GM12878 (cell line): Measurements from ENCODE around the gene TTR. TPM values are rescaled to one million over a fixed set of nuclear protein-coding genes. Genes with fewer than 3 reads are reported as not detected.

ENCODE experiments used
- BCL3 ChIP-seq: IDR thresholded peaks from 2 replicates; pipeline ENCODE4 v1.6.1; 2011; ENCODE audit warnings: borderline replicate concordance, low read depth, mild to moderate bottlenecking, moderate library complexity, low read length; ENCODE audit not compliant: insufficient read depth, poor library complexity, severe bottlenecking
- CREB1 ChIP-seq: IDR thresholded peaks from 2 replicates; pipeline ENCODE4 v1.6.1; 2012; ENCODE audit warnings: low read depth, mild to moderate bottlenecking, inconsistent platforms
- HCFC1 ChIP-seq: fragments of 150-350 bp; IDR thresholded peaks from 2 replicates; pipeline ENCODE4 v1.6.1; 2014; ENCODE audit warnings: low read length
- HDAC2 ChIP-seq: fragments of 200-600 bp; sonication (generic); IDR thresholded peaks from 2 replicates; pipeline ENCODE4 v1.6.1; 2017
- IKZF2 ChIP-seq, 2 experiments: fragments of 450-650 bp; IDR thresholded peaks; 2 replicates each; pipeline ENCODE4 v1.6.1; 2017; ENCODE audit warnings: mild to moderate bottlenecking in 2 of 2, moderate library complexity in 2 of 2
- JUND ChIP-seq: IDR thresholded peaks from 2 replicates; pipeline ENCODE4 v1.6.1; 2012; ENCODE audit warnings: low read depth, mild to moderate bottlenecking, low read length, improper control_type of control experiment, moderate library complexity
- MLLT1 ChIP-seq: fragments of 450-650 bp; IDR thresholded peaks from 2 replicates; pipeline ENCODE4 v1.6.1; 2016; ENCODE audit warnings: mild to moderate bottlenecking
- MTA3 ChIP-seq: IDR thresholded peaks from 2 replicates; pipeline ENCODE4 v1.6.1; 2012; ENCODE audit warnings: low read length, inconsistent platforms, borderline replicate concordance
- MYB ChIP-seq: fragments of 150-350 bp; IDR thresholded peaks from 2 replicates; pipeline ENCODE4 v1.6.1; 2014; ENCODE audit warnings: mild to moderate bottlenecking, low read depth, low read length, borderline replicate concordance
- NFXL1 ChIP-seq: fragments of 450-650 bp; IDR thresholded peaks from 2 replicates; pipeline ENCODE4 v1.6.1; 2017; ENCODE audit warnings: antibody characterized with exemption, mild to moderate bottlenecking, borderline replicate concordance
- NR2C1 ChIP-seq: fragments of 450-650 bp; IDR thresholded peaks from 2 replicates; pipeline ENCODE4 v1.6.1; 2017; ENCODE audit warnings: antibody characterized with exemption, mild to moderate bottlenecking, moderate library complexity
- PRDM15 ChIP-seq: fragments of 450-650 bp; formaldehyde crosslinking; IDR thresholded peaks from 2 replicates; pipeline ENCODE4 v1.4.0; 2020; ENCODE audit warnings: mild to moderate bottlenecking, moderate library complexity
- RAD21 ChIP-seq: IDR thresholded peaks from 2 replicates; pipeline ENCODE4 v1.6.1; 2011; ENCODE audit warnings: mild to moderate bottlenecking, low read depth, low read length, moderate library complexity; ENCODE audit not compliant: insufficient read depth
- SRF ChIP-seq, 2 experiments: IDR thresholded peaks; 2 replicates each; pipeline ENCODE4 v1.6.1; 2011; ENCODE audit warnings: low read depth in 2 of 2, low read length in 2 of 2, mild to moderate bottlenecking in 1 of 2, moderate library complexity in 1 of 2
- YY1 ChIP-seq: IDR thresholded peaks from 2 replicates; pipeline ENCODE4 v1.6.1; 2011; ENCODE audit warnings: low read depth, mild to moderate bottlenecking, low read length
- ZBTB40 ChIP-seq: fragments of 450-650 bp; IDR thresholded peaks from 2 replicates; pipeline ENCODE4 v1.6.1; 2016; ENCODE audit warnings: mild to moderate bottlenecking, moderate library complexity, borderline replicate concordance
- ZNF217 ChIP-seq: fragments of 450-650 bp; IDR thresholded peaks from 2 replicates; pipeline ENCODE4 v1.6.1; 2017; ENCODE audit warnings: antibody characterized with exemption, mild to moderate bottlenecking
- ZNF274 ChIP-seq: IDR thresholded peaks from one replicate; pipeline ENCODE4 v1.8.0; 2011; ENCODE audit not compliant: insufficient read length, insufficient read depth
- polyA plus RNA-seq, 11 experiments: library from polyadenylated mRNA; depleted of rRNA in 4 of 11; unstranded in 6 of 11; stranded (reverse) in 5 of 11; fragments of >200 nt; fragmentation: Nextera tagmentation in 4 of 11; fragmentation: Illumina TruSeq in 1 of 11; extraction: Ambion mirVana in 4 of 11; extraction: Trizol in 1 of 11; gene quantifications; 1 replicate in 1 of 11; 2 replicates in 10 of 11; pipeline versions ENCODE4 v1.2.1 to v1.2.3, GENCODE V29; 2011 to 2016; ENCODE audit warnings: inconsistent platforms in 2 of 11, missing spikeins in 2 of 11, low read depth in 1 of 11
- total RNA-seq, 4 experiments: library from RNA; depleted of rRNA in 3 of 4; stranded (reverse); fragments of >200 nt in 3 of 4; fragmentation: Illumina TruSeq in 1 of 4; extraction: Trizol in 1 of 4; gene quantifications; 2 replicates each; pipeline versions ENCODE4 v1.2.1 to v1.2.3, GENCODE V29; 2013 to 2021

The TTR gene
- total and polyA plus RNA-seq, 10 of the 15 experiments (the other 5 are each of a cell fraction or from before 2014, with no cell fraction given): 0.05 to 1.2 TPM; not detected in 8

GRCh38 chr18:31646332-31647126, 54.9 kb downstream of the TTR start (continued):
- peak; percentile 79 for TF ChIP-seq ZNF217
- peak; percentile 81 for TF ChIP-seq CREB1
- TF ChIP-seq SRF (IDR thresholded peaks at IDR 0.05; ENCODE audit: low read depth in 2 of 2, low read length in 2 of 2): no peak
- no peak for TF ChIP-seq PRDM15
- TF ChIP-seq MTA3: peak; percentile 76
- TF ChIP-seq NR2C1: no peak
- TF ChIP-seq BCL3: no peak
- no peak for TF ChIP-seq ZBTB40
- TF ChIP-seq HCFC1: no peak
- TF ChIP-seq MYB: no peak
- no peak for TF ChIP-seq JUND
- TF ChIP-seq IKZF2 (IDR thresholded peaks at IDR 0.05): peak; percentile 72 to 77
- no peak for TF ChIP-seq HDAC2
- no peak for TF ChIP-seq ZNF274
- TF ChIP-seq NFXL1: no peak
- 0 out of 2 replicates have a peak, but pooled peaks have one; percentile 53 for TF ChIP-seq YY1
- no peak for TF ChIP-seq MLLT1
- peak; percentile 33; the same call in 1 of the 2 replicates for TF ChIP-seq RAD21
